NCI-H748 treated with DMSO at 0.1 percent for 48 hours (cell line): ENCODE measurements around the gene CTU1.
A peak's percentile ranks its signal among the peaks of the same experiment; 100 is the strongest.

Source experiments
- DNase-seq: peaks from one replicate; lab custom pipeline; 2025; lab: John Stamatoyannopoulos, UW

CTU1 gene

GRCh38 chr19:51082611-51083010, 25.6 kb downstream of the CTU1 start, which contains the start of gene KLK14:
Gene KLK14 (minus strand): TSS chr19:51082887. CDS start chr19:51082614, 273 bp downstream.
- no peak for DNase-seq

DNA sequence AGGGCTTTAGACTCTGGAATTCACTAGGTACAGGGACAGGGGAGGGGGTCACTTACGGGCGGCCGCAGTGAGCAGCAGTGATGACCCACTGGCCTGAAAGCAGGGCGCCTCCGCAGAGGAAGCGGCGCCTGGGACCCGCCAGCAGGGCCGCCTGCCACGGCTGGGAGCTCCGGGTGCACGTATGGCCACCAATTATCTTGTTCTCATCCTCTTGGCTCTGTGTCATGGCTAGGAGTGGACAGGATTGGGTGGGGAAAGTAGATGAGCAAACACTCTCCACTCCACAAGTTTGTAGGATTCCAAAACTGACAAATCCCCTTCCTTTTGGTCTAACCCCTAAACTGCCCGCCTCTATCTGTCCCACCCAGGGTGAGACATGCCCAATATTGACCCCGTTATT, 26.7 kb downstream of the CTU1 start:
- no peak for DNase-seq

DNA sequence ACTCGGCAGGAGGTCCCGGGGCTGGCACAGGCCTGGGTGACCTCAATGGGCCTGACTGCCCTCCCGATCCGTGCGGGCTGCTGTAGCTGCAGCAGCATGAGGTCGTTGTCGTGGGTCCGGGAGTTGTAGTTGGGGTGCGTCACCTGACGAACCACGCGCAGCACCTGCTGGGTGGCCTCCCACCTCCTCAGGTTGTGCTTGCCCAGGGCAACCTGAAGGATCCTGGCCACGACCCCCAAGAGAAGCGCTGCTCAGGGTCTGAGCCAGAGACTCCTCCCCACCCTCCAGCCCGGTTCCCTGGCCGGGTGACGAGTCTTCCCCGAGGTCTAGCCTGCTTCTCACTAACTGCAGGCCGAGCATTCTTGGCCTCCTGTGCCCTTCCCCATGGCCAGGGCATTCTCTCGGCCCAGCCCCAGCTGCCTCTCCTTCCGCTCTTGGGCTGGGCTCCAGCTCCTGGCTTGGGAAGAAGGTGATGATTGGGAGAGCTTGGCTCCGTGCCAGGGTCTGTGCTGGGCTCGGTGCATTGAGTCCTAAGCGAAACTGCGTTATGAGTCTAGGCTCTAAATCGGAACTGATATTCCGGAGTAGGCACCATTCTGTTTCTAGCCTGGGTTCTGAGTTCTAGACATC, 28.6 kb downstream of the CTU1 start:
- DNase-seq: no peak

GRCh38 chr19:51078731-51079130, 29.5 kb downstream of the CTU1 start:
- no peak for DNase-seq

- DNase-seq: no peak
Measured at GRCh38 chr19:51078104-51078503, 30.1 kb downstream of the CTU1 start.

- DNase-seq: no peak
Measured at GRCh38 chr19:51076631-51077213, 31.5 kb downstream of the CTU1 start.

- DNase-seq: no peak
Measured at GRCh38 chr19:51075998-51076397, 32.2 kb downstream of the CTU1 start.

DNA sequence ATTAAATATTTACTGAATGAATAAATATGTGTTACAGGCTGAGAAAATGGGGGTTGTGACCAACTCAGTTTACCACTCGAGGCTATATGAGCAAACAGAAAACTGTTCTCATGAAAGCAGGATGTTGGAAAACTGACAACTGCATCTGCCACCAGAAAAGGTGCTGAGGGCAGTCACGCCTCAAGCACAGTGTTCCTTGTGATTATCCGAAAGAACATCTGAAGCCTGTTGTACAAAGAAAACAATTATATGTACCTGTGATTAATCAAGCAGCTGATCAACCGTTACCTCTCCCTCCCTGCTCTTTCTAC, 37.2 kb downstream of the CTU1 start:
- DNase-seq: peak; percentile 96

- peak; percentile 73 for DNase-seq
Measured at GRCh38 chr19:51070334-51071094, 37.7 kb downstream of the CTU1 start.

- peak; percentile 14 for DNase-seq
Measured at GRCh38 chr19:51066393-51067186, 41.6 kb downstream of the CTU1 start.

GRCh38 chr19:51065221-51065960, 42.8 kb downstream of the CTU1 start:
- no peak for DNase-seq

DNA sequence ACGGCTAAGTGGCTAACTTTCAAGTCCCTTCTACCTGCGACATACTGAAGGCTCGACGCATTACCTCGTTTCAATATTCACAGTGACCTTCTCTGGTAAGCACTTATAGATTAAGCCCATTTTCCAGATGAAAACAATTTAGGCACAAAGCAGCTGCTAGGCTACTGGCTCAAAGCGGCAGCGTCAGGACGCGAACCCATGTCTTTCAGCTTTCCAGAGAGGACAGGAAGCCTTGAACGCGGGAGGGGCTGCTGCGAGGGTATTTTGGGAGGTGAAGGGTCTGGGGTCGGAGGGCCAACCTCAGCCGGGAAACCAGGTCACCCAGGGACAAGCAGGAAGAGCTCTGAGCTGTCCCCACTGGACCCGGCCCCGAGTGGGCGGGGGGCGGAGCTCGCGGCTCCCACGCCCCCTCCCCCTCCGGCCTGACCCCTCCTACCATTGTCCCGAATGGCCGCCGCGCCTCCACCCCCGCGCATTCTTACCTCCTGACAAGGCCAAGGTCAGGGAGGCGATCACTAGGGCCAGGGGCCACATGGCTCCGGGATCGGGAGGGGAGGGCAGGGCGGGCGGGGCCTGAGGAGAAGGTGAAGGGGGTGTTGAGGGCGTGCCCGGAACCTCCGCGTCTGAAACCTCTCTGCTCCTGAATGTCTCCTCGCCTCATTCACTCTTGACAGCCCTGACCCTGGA, 43.5 kb downstream of the CTU1 start, which contains the start of gene KLK13:
Gene KLK13 (minus strand): TSS at position 559 of the 687 bp plus-strand sequence. CDS start 25 bp downstream, at position 534.
- DNase-seq: no peak

- DNase-seq: no peak
Measured at GRCh38 chr19:51063664-51064063, 44.5 kb downstream of the CTU1 start.

DNA sequence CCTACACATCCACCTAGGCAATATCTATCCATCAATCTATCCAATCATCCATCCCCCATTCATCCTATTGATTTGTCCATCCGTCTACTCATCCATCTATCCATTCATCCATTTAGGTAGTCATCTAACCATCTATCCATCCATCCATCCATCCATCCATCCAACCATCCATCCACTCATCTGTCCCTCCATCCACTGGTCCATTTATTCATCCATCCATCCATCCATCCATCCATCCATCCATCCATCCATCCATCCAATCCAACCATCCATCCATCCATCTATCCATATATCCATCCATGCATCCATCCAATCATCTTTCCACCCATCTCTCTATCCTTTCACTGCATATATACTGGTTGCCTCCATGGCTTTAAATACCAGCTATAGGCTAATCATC, 47.2 kb downstream of the CTU1 start:
- DNase-seq: no peak

- DNase-seq: no peak
Measured at GRCh38 chr19:51060336-51060735, 47.9 kb downstream of the CTU1 start.

DNA sequence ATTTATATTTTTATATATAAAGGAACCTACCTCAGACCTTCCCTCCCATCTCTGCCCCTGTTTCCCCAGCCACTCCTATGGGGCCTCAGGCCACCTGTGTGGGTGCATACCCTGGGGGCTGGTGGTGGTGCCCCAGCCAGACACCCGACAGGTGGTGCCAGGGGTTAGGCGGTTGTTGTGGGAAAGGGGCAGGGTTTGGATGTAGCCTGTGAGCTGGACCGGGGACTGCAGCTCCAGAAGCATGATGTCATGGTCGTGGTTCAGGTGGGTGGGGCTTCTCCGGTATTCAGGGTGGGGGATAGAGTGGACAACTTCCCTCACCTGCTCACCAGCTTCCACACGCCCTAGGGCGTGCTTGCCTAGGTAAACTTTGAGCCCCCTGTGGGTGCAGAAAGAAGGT, 48.5 kb downstream of the CTU1 start:
- DNase-seq: no peak

DNA sequence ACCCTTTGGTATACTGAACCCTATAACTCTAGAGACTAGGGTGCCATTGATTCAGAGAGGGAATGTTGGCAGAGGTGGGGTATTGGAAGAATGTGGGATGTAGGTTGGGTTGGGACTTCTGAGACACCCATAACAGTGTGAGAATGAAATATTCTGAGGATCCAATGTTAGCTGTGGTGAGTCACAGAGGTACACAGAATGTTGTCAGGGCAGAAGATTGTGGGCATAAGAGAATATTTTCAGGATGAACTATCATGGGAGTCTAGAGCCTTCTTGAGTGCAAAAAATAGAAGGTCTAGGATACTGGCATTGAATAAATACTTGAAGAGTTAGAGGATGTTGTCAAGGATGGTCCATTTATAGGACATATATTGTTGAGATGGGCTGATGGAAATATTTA, 52.3 kb downstream of the CTU1 start:
- DNase-seq: no peak
